Activated CD4-positive, alpha-beta memory T cell treated with anti-CD3 and anti-CD28 coated beads, Interleukin-2, amount 10 ng/mL, durations not matched to agents 7 days and 5 days (primary cell): ENCODE results near the gene CD48. TPM values are rescaled to one million over a fixed set of nuclear protein-coding genes. Genes with fewer than 3 reads are reported as not detected.

Source experiments
- CTCF ChIA-PET: fragments of 350-600 bp; sonication (Branson Sonifier 250); formaldehyde crosslinking; loops from one replicate; lab custom pipeline; 2021; ENCODE audit warnings: antibody characterized with exemption, inconsistent platforms; lab: Charles Lee
- POLR2A ChIA-PET: fragments of 350-600 bp; sonication (Branson Sonifier 250); formaldehyde crosslinking; loops from one replicate; lab custom pipeline; 2021; ENCODE audit warnings: antibody characterized with exemption; lab: Charles Lee
- DNase-seq: peaks from one replicate; pipeline ENCODE4 v3.0.0-alpha.2; 2020
- H3K27ac Mint-ChIP-seq: one replicate; pipeline ENCODE4 v1.8.0; 2021; ENCODE audit warnings: mild to moderate bottlenecking, mixed read lengths
- H3K27me3 Mint-ChIP-seq: one replicate; pipeline ENCODE4 v1.8.0; 2021; ENCODE audit warnings: mixed read lengths
- H3K36me3 Mint-ChIP-seq: one replicate; pipeline ENCODE4 v1.8.0; 2021; ENCODE audit warnings: low read depth, mixed read lengths
- H3K4me1 Mint-ChIP-seq: one replicate; pipeline ENCODE4 v1.8.0; 2021; ENCODE audit warnings: mixed read lengths
- H3K4me3 Mint-ChIP-seq: one replicate; pipeline ENCODE4 v1.8.0; 2021; ENCODE audit warnings: mild to moderate bottlenecking, mixed read lengths
- H3K9me3 Mint-ChIP-seq: one replicate; pipeline ENCODE4 v1.8.0; 2021; ENCODE audit warnings: mixed read lengths
- total RNA-seq, 2 experiments: library from RNA; stranded (reverse); gene quantifications; one replicate each; pipeline ENCODE4 v1.2.3, GENCODE V29; 2021

CD48 gene
- total RNA-seq, 2 experiments from 2014 or later = 403 to 404 TPM

GRCh38 chr1:160685266-160685665, 26.4 kb downstream of the CD48 start:
- Mint-ChIP-seq H3K27ac (peak overlapping the region; percentile 96), H3K36me3 (peaks cover 97% of the 10 kb centered on the region), H3K4me3 (peak overlapping the region; percentile 34), H3K27me3 (no peaks in the 10 kb centered on the region), H3K9me3 (peaks cover 6% of the 10 kb centered on the region), H3K4me1 (peaks cover 92% of the 10 kb centered on the region)
- ChIA-PET CTCF (interaction anchor here (0.7 to 7.8 kb wide), 5 partner anchors 10 to 266 kb away, joined by 3 to 108 read pairs (median 5); partner anchors contain the start of gene CD48), POLR2A (interaction anchor here (0.6 to 8.3 kb wide), 7 partner anchors 12 to 83 kb away, joined by 3 to 106 read pairs (median 20); partner anchors contain the start of gene CD48)
- no peak for DNase-seq

DNA sequence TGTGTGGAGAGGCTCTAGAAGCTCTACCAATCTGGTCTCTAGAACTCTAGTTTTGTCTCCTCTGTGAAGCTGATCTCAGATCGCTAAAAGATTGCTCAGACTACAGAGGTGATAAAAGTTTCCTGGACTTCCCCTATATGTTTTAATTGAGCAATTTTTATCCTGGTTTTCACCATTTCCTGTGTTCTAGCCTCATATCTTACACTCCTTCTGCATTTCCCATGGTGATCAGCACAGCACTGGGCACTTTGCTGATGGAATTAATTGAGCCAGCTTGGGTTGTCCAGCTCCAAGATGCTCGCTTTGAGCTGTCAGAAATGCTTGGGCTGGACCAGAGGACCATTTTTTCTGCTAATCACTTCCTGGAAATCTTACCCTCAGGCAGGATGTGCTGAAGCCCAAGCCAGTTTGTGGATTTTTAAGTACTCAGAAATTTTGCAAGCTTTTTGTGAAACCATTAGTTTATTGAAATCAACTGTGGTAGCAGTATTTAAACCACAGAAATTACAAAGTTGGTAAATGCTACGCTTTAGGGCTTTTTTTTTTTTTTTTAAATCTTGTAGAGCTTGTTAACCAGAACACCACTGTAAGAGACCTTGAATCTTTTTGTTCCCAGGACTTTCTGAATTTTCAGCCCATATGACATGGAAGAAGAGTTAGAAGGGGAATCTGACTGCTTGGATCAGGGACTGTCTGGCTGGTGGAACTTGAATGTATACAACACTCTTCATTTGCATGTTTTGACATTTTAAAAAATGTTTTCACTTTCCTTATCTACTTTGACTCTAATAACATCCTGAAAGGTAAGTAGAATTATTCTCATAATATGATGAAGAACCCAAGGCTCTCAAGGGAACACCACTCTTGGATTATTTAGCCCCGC, 28.4 kb downstream of the CD48 start:
- Mint-ChIP-seq H3K36me3 (peaks cover 95% of the 10 kb centered on the region), H3K27ac (peak overlapping the region; percentile 96), H3K4me1 (peaks cover 85% of the 10 kb centered on the region), H3K27me3 (no peaks in the 10 kb centered on the region), H3K9me3 (peaks cover 6% of the 10 kb centered on the region), H3K4me3 (peak overlapping the region; percentile 59)
- ChIA-PET CTCF (interaction anchor here (0.6 to 7.8 kb wide), 26 partner anchors 9 to 325 kb away, joined by 3 to 108 read pairs (median 4); partner anchors contain the start of genes CD48, ITLN2 and SLAMF1), POLR2A (interaction anchor here (0.6 to 8.3 kb wide), 26 partner anchors 8 to 449 kb away, joined by 3 to 106 read pairs (median 6); partner anchors contain the start of genes CD48, DEDD and SLAMF1)
- DNase-seq = peak; percentile 61

DNA sequence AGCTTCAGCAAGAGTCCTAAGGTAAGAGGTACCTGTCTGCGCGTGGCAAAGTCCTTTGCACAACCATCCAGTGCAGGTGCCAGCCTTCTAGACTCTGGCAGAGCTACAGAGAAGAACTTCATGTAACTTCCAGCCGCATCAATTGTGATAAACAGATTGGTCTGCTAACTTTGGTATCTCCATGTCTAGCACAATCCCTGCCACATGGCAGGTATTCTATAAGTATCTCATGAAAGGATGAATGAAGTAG, 29.8 kb downstream of the CD48 start:
- Mint-ChIP-seq H3K36me3 (peaks cover 95% of the 10 kb centered on the region), H3K27ac (peak overlapping the region; percentile 96), H3K27me3 (no peaks in the 10 kb centered on the region), H3K9me3 (peaks cover 4% of the 10 kb centered on the region), H3K4me1 (peaks cover 84% of the 10 kb centered on the region), H3K4me3 (peak overlapping the region; percentile 11)
- ChIA-PET CTCF (interaction anchor here (0.7 to 7.8 kb wide), 31 partner anchors 10 to 307 kb away, joined by 3 to 108 read pairs (median 5); partner anchors contain the start of genes CD48, LY9 and SLAMF1), POLR2A (interaction anchor here (0.9 to 8.3 kb wide), 12 partner anchors 8 to 451 kb away, joined by 3 to 106 read pairs (median 5); partner anchors contain the start of gene DEDD)
- no peak for DNase-seq

DNA sequence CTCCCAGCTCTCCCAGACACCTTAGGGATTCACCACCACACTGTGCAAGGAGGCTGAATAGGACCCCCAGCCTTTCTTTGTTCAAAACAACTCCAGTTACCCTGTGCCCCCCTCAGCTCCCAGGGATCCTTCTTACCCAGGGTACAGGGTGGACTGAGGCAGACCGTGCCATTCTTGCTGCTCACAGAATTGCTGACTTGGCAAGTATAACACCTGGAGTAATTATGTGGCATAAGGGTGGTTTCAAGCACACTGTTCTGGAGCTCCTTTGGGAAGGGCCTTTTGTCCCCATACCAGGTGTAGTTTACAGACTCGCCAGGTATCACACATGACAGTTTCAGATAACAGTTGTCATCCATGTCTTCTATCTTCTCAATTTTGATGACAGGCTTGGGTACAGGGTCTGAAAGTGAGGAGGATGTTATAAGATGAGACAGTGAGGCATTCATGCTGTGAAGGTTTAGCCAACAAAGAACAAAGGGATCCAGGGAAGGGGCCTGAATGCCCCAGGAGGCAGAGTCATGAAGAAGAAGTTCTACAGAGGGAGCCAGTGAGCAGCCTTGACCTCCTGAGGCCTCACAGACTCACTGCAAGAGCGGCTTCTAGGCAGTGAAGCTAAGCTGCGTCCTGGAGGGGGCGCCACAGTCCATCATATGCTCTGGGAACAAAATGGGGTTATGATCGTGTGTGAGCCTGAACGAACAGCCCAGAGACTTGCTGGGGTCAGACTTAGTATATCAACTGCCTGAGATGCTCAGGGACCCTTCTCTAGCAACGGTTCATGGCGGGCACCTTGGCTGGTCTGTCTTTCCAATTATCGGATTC, 30.3 kb downstream of the CD48 start:
- CTCF ChIA-PET = interaction anchor here (0.7 to 7.8 kb wide), 35 partner anchors 9 to 307 kb away, joined by 3 to 108 read pairs (median 5); partner anchors contain the start of genes CD48, LY9 and SLAMF1
- DNase-seq = peak; percentile 90
- POLR2A ChIA-PET = interaction anchor here (0.9 to 8.3 kb wide), 17 partner anchors 8 to 451 kb away, joined by 3 to 106 read pairs (median 5); partner anchors contain the start of genes DEDD and SLAMF1
- no peak overlapping the region for H3K4me3 Mint-ChIP-seq
- H3K9me3 Mint-ChIP-seq = no peaks in the 10 kb centered on the region
- H3K27ac Mint-ChIP-seq = peak overlapping the region; percentile 96
- no peaks in the 10 kb centered on the region for H3K27me3 Mint-ChIP-seq
- peaks cover 79% of the 10 kb centered on the region for H3K4me1 Mint-ChIP-seq
- H3K36me3 Mint-ChIP-seq = peaks cover 92% of the 10 kb centered on the region

- Mint-ChIP-seq H3K36me3 (peaks cover 87% of the 10 kb centered on the region), H3K27ac (no peak overlapping the region), H3K4me3 (no peak overlapping the region), H3K4me1 (peaks cover 70% of the 10 kb centered on the region), H3K9me3 (no peaks in the 10 kb centered on the region), H3K27me3 (no peaks in the 10 kb centered on the region)
- DNase-seq = no peak
- POLR2A ChIA-PET = interaction anchor here (1.1 to 8.3 kb wide), 6 partner anchors 8 to 96 kb away, joined by 3 to 106 read pairs (median 8); no protein-coding TSS in a partner anchor
- CTCF ChIA-PET = interaction anchor here (0.7 to 7.8 kb wide), 18 partner anchors 8 to 273 kb away, joined by 3 to 108 read pairs (median 7); partner anchors contain the start of genes CD48 and SLAMF1
These were observed 31.2 kb downstream of the CD48 start for GRCh38 chr1:160680399-160680798.

- peak overlapping the region; percentile 38 for H3K27ac Mint-ChIP-seq
- peaks cover 65% of the 10 kb centered on the region for H3K4me1 Mint-ChIP-seq
- H3K9me3 Mint-ChIP-seq = no peaks in the 10 kb centered on the region
- DNase-seq = no peak
- peaks cover 82% of the 10 kb centered on the region for H3K36me3 Mint-ChIP-seq
- no peak overlapping the region for H3K4me3 Mint-ChIP-seq
- CTCF ChIA-PET = interaction anchor here (0.7 to 7.8 kb wide), 12 partner anchors 8 to 272 kb away, joined by 3 to 108 read pairs (median 18); partner anchors contain the start of genes CD48 and SLAMF1
- no peaks in the 10 kb centered on the region for H3K27me3 Mint-ChIP-seq
- POLR2A ChIA-PET = interaction anchor here (1.1 to 8.3 kb wide), 5 partner anchors 8 to 96 kb away, joined by 3 to 106 read pairs (median 6); no protein-coding TSS in a partner anchor
These were observed 31.7 kb downstream of the CD48 start for GRCh38 chr1:160679893-160680292.

DNA sequence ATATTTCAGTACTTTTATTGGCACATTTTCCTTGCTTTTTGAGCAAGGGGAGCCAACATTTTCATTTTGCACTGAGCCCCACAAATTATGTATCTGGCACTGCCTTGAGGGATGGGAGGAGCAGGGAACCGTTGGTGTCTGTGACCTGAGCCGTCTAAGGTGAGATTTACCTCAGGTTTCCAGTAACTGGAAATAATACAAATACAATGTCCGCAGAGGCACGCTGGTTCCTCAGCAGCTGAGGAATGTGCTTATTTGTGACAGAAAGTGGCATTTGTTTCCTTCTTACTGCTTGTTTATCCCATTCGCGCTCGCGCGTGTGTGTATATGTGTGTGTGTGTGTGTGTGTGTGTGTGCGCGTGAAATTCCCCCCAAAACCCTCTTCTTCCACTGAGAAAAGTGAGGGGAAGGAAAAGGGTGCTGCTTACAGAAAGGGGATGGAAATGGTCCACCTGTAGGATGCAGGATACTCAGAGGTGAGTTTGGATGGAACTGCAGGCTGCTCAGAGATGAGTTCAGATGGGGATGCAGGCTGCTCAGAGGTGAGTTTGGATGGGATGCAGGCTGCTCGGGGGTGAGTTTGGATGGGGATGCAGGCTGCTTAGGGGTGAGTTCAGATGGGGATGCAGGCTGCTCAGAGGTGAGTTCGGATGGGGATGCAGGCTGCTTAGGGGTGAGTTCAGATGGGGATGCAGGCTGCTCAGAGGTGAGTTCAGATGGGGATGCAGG, 34.6 kb downstream of the CD48 start:
- H3K4me1 Mint-ChIP-seq = peaks cover 37% of the 10 kb centered on the region
- peak overlapping the region; percentile 18 for H3K27ac Mint-ChIP-seq
- no peaks in the 10 kb centered on the region for H3K27me3 Mint-ChIP-seq
- CTCF ChIA-PET = interaction anchor here (5.1 to 5.2 kb wide), 2 partner anchors 13 to 92 kb away, joined by 39 to 55 read pairs; no protein-coding TSS in a partner anchor
- no peak overlapping the region for H3K4me3 Mint-ChIP-seq
- no peaks in the 10 kb centered on the region for H3K9me3 Mint-ChIP-seq
- DNase-seq = no peak
- peaks cover 57% of the 10 kb centered on the region for H3K36me3 Mint-ChIP-seq
- POLR2A ChIA-PET = interaction anchor here (2.0 kb wide), 1 partner anchor 30 kb away, joined by 6 read pairs; the partner anchor contains the start of gene SLAMF1

DNA sequence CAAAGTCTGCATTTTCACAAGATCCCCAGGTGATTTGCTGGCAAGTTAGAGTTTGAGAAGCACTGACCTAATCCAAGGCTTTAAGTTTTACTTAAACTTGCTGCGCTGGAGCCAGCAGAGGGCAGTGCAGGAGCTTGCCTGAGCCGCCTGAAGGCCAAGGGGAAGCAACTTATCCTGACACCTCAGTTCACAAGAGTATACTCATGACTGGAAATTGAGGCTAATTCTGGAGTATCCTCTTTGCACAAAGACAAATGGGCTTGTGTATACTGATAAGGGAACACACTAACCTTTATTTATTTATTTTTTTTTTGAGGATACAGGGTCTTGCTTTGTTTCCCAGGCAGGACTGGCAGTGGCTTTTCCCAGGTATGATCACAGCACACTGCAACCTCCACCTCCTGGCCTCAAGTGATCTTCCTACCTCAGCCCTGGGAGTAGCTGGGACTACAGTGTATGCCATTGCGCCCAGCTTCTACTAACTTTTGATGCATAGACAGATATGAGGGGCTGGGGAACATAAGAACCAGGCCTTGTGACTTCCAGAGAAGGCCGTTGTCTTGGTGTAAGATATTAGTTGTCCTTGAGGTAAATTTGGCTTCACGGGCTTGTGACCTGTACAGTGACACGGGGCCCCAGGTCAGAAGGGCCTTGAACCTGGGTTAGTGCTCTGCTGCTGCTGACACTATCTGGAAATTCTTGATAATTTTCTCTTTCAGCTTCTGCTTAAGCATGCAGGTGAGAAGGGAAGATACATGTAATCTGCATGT, 35.8 kb downstream of the CD48 start:
- POLR2A ChIA-PET = interaction anchor here (0.6 to 6.0 kb wide), 16 partner anchors 7 to 108 kb away, joined by 3 to 70 read pairs (median 7); partner anchors contain the start of genes CD48 and SLAMF1
- Mint-ChIP-seq H3K27me3 (no peaks in the 10 kb centered on the region), H3K4me3 (peak overlapping the region; percentile 53), H3K9me3 (no peaks in the 10 kb centered on the region), H3K4me1 (peaks cover 33% of the 10 kb centered on the region), H3K27ac (peak overlapping the region; percentile 61), H3K36me3 (peaks cover 51% of the 10 kb centered on the region)
- DNase-seq = peak; percentile 82
- CTCF ChIA-PET = interaction anchor here (0.7 to 5.2 kb wide), 42 partner anchors 7 to 753 kb away, joined by 3 to 55 read pairs (median 5); partner anchors contain the start of genes CD48, LY9 and SLAMF1

DNA sequence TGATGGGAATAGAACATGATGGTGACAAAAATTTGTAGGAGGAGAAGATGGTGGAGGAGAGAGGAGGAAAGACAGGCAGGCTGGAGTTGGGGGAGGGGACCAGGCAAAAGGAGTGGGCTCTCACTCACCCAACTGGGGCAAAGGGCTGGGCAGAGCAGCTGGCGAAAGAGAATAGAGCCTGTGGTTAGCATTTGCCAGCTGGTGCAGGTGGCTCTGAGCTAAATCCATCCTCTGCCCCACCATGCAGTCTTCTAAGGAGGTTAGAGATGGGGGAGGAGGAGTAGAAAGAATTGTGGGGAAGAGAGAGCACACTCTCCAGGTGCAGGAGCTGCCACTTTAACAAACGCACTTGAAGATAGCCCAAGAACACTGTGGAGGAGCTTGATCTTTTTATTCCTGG, 37.2 kb downstream of the CD48 start:
- peaks cover 6% of the 10 kb centered on the region for H3K9me3 Mint-ChIP-seq
- POLR2A ChIA-PET = interaction anchor here (0.9 to 6.0 kb wide), 15 partner anchors 9 to 162 kb away, joined by 3 to 70 read pairs (median 10); partner anchors contain the start of genes CD48 and SLAMF1
- no peak overlapping the region for H3K4me3 Mint-ChIP-seq
- H3K27me3 Mint-ChIP-seq = no peaks in the 10 kb centered on the region
- H3K4me1 Mint-ChIP-seq = peaks cover 34% of the 10 kb centered on the region
- no peak overlapping the region for H3K27ac Mint-ChIP-seq
- peaks cover 49% of the 10 kb centered on the region for H3K36me3 Mint-ChIP-seq
- DNase-seq = no peak
- CTCF ChIA-PET = interaction anchor here (0.9 to 5.2 kb wide), 28 partner anchors 9 to 464 kb away, joined by 3 to 55 read pairs (median 6); partner anchors contain the start of genes CD48, LY9 and SLAMF1

DNA sequence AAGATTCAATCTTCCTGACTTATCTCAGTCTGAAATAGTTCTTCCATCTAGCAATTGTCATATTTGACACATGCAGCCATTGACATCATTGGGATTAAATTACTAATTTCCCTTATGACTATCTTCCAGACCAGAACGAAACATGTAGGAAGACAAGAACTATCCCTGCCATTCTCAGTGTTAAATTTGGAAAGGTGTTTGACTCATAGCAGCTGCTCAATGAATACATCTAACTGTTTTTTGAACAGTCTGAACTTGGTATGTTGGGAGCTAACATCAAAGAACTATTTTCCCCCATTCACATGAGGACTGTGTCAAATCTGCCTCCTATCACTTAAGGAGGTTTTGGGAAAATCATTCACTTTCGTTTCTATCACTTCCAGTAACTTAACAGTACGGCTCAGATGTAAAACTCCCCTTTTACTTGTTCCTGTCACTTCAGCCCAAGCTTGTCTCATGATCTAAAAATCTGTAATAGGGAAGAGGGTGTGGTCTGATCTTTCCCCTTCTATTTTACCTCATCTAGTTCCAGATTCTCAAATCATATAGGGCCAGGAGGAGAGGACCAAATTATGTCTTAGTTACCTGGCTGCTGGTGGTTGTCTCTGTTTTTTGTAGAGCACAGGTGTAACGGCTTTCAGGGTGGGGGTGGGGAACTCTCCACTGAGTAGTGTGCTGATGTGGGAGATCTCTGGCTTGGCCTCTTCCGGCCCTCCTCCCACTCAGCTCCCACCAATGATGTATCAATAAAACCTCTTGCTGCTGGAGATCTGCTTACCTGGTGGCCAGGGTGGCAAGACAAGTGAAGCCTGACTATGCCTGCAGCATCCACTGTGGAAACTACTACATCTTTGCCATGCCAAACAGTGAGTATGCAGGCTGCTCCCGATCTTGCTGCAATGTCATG, 38.6 kb downstream of the CD48 start:
- peak; percentile 48 for DNase-seq
- Mint-ChIP-seq H3K4me3 (no peak overlapping the region), H3K9me3 (peaks cover 12% of the 10 kb centered on the region), H3K27ac (no peak overlapping the region), H3K4me1 (peaks cover 30% of the 10 kb centered on the region), H3K27me3 (no peaks in the 10 kb centered on the region), H3K36me3 (peaks cover 48% of the 10 kb centered on the region)
- ChIA-PET CTCF (interaction anchor here (0.6 to 5.2 kb wide), 22 partner anchors 9 to 457 kb away, joined by 3 to 55 read pairs (median 6); partner anchors contain the start of gene SLAMF1), POLR2A (interaction anchor here (0.9 to 6.0 kb wide), 17 partner anchors 8 to 133 kb away, joined by 3 to 70 read pairs (median 5); partner anchors contain the start of genes CD48 and SLAMF1)
